ENCODE results near the gene CHRM5.

Gene CHRM5

DNA sequence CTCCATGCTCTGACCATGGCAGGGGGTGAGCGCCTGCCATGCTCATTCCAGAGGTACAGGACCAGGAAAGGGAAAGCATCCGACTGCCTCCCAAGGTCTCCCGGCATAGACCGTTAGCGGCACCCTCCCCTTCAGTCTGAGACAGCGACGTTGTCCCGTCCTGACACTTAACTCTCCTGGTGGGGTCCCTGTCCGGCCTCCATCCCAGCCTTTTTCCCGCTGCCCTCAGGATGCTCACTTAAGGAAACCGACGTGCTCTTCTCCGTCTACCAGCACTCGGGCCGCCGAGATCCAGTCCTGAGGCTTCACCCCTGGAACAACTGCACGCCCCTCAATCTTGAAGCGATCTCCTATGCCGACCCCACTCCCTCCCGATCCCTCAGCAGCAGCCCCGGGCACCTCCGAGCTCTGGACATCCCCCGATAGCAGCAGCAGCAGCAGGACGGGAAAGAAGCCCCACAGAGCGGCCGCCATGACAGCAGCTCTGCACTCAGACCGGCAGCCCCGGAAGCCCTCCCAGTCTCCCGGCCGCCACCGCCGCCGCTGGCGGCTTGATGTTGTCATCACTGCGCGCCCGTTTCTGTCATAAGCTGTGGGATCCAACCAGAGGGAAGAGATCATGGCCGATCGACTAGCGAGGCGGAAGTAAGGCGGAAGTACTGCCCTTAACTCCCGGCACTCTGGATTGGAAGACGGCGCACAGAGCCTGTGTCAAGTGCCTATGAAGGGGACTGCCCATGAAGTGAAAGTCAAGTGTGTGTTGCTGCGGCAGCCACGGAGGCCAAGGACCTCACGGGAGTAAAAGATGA is 133.3 kb downstream of the CHRM5 start, which contains the start of the genes EMC7 and PGBD4:
Gene EMC7 (minus strand): TSS at position 497 of the 809 bp plus-strand sequence. CDS start 23 bp downstream, at position 474.
Gene PGBD4 (plus strand): TSS at position 718 of the 809 bp plus-strand sequence. CDS start 449 bp downstream, outside the sequence.
- DNase-seq (ENCODE audit: low spot score): peak; percentile 91

DNA sequence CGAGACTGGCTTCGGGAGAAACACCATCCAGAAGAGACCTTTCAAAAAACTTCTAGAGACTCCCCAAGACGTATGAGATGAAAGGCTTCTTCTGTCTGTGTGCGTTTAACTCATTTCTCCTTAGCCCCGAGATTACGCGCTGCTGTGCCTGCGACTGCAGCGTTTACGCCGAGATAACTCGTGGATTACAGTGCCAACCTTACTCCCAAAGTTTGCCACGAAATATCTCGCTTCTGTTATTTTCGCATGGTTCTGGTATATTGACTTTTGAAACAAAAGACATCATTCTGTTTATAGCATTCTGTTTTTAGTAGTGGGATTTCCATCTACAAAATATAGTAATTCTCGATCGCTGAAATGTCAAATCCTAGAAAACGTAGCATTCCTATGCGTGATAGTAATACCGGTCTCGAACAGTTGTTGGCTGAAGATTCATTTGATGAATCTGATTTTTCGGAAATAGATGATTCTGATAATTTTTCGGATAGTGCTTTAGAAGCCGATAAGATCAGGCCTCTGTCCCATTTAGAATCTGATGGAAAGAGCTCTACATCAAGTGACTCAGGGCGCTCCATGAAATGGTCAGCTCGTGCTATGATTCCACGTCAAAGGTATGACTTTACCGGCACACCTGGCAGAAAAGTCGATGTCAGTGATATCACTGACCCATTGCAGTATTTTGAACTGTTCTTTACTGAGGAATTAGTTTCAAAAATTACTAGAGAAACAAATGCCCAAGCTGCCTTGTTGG is 134.1 kb downstream of the CHRM5 start:
- DNase-seq (ENCODE audit: low spot score): no peak

DNA sequence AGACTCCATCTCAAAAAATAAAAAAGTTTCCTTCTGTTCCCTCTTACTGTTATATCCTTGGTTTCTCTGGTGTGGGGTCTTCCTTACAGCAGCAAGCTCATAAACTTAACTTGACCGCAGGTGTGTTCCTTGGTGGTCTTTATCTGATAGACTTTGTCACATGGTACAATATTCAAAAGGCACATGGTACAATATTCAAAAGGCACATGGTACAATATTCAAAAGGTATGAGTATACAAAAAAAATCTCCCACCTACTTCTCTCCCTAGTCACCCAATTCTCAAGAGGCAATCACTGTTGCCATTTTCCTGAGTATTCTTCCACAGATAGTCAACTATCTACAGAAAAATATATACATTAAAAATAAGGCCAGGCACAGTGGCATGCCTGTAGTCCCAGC is 138.1 kb downstream of the CHRM5 start:
- no peak for DNase-seq (ENCODE audit: low spot score)

DNA sequence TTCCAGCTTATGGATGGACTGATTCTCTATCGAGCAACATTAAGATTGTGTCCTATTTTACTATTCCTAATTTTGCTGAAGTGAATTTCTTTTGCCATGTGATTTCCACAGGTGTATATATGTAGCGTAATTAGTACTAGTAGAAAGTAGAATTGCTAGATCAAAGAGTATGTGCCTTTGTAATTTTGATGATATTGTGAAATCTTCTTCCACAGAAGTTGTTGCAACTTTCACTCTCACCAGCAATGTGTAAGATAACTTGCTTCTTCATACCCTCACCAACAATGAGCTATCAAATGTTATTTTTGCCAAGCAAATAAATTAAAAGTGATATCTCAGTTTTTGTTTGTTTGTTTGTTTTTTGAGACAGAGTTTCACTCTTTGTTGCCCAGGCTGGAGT is 139.0 kb downstream of the CHRM5 start:
- no peak for DNase-seq (ENCODE audit: low spot score)

DNA sequence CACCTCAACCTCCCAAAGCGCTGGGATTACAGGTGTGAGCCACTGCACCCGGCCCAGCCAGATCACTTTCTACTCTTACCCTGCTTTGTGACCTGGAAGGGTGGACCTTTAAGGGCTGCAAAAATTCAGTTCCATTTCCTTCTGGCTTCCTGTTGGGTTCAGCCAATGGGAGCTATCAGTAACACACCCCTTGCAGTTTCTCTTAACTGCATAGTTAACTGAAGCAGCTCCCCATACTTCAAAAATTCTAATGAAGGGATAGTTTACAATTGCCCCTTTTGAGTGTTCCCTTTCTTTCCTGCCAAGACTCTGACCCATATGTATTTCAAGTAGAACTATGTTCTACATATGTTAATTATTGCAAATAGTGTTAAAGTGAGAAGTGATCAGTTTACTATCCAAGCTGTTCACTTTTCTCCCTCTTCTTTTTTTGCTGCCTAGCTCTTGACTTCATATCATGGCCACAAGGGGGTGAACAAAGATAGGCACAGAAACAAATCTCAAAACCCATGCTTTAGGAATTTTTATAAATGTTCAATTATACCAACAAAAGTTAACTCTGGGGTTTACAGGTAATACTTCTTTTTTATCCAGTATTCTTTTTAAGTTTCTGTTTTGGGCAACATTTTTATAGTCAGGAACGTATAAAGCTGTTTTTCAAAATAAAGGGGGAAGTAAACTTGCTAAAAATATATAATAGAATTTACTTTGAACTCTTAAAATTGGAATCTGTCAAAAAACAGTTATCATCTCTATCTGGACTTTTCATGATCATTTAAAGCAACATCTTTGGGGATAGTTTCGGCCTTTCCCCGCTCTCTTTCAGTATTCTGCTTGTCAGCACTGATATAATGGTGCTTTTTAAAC is 141.7 kb downstream of the CHRM5 start:
- DNase-seq (ENCODE audit: low spot score): peak; percentile 21

DNA sequence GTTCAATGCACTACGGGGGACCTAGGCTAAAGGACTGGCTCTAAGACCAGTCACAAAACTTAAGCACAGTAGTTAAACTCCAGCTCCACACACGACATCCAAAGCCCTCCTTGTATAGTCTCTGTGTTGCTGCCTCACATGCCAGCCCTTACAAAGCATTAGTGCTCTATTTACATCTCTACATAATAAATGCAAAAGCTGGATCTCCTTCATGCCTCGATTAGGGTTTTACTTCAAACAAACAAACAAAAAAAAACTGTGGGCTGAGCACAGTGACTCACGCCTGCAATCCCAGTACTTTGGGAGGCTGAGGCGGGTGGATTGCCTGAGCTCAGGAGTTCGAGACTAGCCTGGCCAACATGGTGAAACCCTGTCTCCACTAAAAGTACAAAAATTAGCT is 143.2 kb downstream of the CHRM5 start:
- DNase-seq (ENCODE audit: low spot score): no peak

DNA sequence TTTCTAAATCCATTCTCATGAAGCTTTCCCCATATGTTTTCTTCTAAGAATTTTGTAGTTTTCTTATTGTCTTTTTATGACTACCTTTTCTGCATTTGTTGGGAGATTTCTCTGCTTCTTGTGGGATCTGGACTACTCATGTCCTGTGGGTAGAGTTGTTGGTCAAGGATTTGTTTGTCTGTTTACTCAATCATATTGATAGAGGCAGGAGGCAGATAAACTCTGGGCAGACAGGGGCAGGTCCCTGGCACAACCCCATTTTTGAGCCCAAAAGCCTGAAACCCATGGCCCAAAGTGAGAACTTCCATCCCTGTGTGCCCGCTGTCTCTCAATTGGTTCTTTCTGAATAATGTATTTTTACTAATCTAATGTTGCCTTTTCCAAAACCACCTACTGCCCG is 145.9 kb downstream of the CHRM5 start:
- DNase-seq (ENCODE audit: low spot score): no peak

DNA sequence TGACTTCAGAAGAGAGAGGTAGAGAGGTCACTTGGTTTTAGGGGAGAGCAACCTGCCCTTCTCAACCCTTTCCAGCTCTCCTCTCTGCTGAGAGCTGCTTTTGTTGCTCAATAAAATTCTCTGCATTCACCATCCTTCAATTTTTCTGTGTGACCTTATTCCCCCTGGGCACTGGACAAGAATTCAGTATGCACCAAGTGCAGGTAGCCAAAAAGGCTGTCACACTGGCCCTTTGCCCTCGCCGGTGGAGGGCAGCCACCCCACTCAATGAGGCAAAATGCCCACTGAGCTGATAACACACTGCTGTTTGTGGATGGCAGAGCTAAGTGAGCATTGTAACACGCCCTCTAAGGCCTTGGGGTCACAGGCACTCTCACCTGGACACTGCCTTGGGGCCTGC is 146.4 kb downstream of the CHRM5 start:
- no peak for DNase-seq (ENCODE audit: low spot score)

DNA sequence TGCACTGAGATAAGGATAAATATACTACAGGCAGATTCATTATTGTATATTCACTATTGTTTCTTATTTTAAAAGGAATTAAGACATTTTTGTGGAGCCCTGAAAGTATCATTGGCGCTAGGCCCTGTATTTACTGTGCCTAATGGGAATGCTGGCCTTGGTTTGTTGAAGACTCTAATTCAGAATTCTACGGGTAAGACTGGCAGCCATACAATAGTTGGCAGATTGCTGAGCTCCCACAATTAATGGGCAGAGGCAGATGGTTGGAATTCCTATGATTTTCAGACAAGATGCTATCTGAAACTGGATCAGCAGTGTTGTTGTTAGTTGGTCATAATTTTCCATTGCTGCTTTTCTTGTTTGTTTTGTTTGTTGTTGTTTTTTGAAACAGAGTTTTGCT is 148.3 kb downstream of the CHRM5 start:
- no peak for DNase-seq (ENCODE audit: low spot score)

Measured in hepatic stellate cell (primary cell).